Pons (tissue), 1 donor: ENCODE results near the gene DZIP1L.
"Not testable (repeated sequence)": the region's sequence is repeated elsewhere in the genome, so short reads cannot be mapped to it uniquely, and the experiment has no call there.

Source experiments
- DNase-seq: peaks from one replicate; pipeline ENCODE4 v3.0.0-alpha.2; 2016; ENCODE audit warnings: low spot score

DZIP1L gene

GRCh38 chr3:138114988-138115971 lies at the start of gene DZIP1L:
Gene DZIP1L, minus strand, starts transcription at chr3:138115608. Its CDS starts 11,637 bp downstream, at chr3:138103971.
- DNase-seq, result peak; percentile 23

DNA sequence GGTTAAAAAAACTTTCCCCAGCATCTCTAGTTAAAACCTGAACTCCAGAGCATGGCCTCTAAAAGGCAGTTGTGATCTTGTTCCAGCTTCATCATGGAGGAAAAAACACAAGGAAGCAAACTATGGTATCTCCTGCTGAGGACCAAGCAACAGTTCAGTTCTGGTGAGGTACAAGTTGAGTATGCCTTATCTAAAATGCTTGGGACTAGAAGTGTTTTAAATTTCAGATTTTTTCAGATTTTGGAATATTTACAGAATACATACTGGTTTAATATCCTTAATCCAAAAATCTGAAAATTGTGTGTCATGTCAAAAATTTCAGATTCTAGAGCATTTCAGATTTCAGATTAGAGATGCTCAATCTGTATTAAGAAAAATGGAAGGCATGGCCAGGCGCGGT lies 49.7 kb upstream of the DZIP1L start:
- DNase-seq, result no peak

- DNase-seq, result no peak
Measured at GRCh38 chr3:138157743-138158142, 42.3 kb upstream of the DZIP1L start.

GRCh38 chr3:138154534-138154933 lies 39.1 kb upstream of the DZIP1L start:
- DNase-seq, result no peak

- DNase-seq, result no peak
Measured at GRCh38 chr3:138148503-138148902, 33.1 kb upstream of the DZIP1L start.

DNA sequence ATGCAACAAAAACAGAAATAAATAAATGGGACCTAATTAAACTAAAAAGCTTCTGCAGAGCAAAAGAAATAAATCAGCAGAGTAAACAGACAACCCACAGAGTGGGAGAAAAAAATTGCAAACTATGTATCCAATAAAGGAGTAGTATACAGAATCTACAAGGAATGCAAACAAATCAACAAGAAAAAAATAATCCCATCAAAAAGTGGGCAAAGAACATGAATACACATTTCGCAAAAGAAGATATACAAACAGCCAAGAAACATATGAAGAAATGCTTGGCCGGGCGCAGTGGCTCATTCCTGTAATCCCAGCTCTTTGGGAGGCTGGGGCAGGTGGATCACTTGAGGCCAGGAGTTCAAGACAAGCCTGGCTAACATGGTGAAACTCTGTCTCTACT lies 26.8 kb upstream of the DZIP1L start:
- not testable (repeated sequence) for DNase-seq

DNA sequence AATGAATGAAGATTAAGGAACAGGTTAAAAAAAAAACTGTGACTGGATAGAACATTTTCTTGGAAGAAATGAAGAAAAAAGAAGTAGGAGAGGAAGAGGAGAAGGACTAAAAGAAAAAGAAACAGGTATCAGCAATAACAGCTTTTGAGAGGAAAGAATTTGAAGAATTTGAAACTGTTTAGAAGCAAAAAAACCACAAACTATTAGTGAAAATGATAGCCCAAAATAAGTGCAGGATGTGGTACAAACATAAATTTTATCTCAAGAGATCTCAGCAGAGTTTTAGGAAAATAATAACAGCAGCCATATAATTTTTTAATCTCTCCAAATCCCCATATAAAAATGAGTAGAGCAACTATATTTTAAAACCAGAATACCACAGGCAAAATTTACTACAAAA lies 25.5 kb upstream of the DZIP1L start:
- no peak for DNase-seq

DNA sequence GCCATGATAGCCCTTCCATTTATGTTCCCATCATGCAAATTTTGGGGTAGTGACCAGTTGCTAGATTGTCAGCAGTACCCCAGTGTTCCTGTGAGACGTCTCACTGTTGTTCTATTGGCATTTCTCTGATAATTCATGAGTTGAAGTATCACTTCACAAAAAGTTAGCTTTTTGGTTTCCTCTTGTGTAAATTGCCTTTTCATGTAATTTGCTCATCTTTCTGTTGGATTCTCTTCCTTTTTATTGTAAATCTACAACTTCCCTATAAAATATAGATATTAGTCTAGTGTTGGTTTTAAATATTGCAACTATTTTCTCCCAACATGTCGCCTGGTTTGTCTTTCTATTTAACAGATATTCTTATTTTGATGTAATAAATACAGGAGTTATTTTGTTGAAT lies 24.3 kb upstream of the DZIP1L start:
- DNase-seq, result no peak

DNA sequence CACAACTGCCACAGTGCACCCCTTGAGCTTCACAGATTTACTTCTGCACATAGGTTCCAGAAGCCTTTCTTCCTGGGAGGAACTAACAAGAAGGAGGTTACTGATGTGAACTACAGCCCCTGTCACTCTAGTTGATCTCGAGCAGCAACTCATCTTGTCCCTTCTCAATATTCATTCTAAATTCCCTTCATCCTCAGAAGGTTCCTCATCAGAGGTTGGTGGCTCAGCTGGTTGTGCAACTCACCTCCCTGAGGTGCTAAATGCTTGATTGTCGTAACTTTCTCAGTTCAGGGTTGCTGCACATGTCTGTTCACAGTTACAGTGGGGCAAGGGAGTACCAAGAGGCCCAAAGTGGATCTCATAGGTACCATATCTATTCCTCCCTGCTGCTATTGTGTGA lies 22.5 kb upstream of the DZIP1L start:
- DNase-seq, result no peak

GRCh38 chr3:138136201-138136600 lies 20.8 kb upstream of the DZIP1L start:
- peak; percentile 62 for DNase-seq

DNA sequence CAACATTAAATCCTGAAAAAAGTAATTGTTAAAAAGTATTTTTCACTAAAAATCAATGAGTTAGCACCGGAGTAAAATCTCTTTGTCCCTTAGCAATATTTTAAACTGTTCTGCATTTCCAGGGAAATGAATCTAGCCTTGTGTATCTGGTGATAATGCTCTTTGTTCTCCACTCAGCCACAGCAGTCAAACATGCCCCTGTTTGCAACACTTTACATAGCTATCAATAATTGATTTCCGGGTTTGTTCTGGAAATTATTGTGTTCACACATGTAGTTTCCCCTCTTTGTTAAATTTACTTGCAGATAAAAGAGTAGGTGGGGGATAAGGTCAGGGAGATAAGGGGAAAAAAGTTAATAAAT lies 20.4 kb upstream of the DZIP1L start:
- DNase-seq, result peak; percentile 64

- peak; percentile 48 for DNase-seq
Measured at GRCh38 chr3:138135146-138135832, 19.9 kb upstream of the DZIP1L start.

- DNase-seq, result no peak
Measured at GRCh38 chr3:138132239-138132638, 16.8 kb upstream of the DZIP1L start, which contains the start of gene A4GNT. Gene A4GNT, minus strand, starts transcription at chr3:138132390. Its CDS starts 1,134 bp downstream, at chr3:138131256.

DNA sequence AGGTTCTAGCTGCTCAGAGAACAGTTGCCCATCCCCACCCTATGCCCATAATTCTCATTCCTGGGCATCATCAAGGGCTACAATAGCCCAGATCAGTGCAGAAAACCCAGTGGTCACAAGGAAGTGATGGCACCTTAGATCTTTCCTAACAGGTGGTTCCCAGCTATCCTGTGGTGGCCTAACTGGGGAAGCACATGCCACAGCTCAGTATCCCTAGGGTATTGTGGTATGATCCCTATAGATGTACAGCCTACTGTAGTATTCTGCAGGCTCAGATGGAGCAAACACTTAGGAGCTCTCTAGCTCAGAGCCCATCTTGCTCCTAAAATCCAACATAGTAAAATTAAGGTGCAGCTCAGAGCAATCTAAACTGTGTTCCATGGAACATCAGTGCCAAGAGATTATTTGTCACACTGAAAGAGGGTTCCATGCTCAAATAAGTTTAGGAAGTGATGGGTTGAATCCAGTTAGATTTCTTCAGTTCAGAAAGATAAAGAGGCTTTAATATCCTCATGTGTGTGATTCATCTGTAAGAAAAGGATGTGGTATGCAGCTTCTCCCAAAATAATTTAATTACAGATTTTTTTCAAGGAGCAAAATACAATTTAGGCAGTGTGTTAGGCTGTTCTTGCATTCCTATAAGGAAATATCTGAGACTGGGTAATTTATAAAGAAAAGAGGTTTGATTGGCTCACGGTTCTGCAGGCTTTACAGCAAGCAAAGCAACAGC lies 12.4 kb upstream of the DZIP1L start:
- DNase-seq, result no peak

GRCh38 chr3:138125548-138126221 lies 10.3 kb upstream of the DZIP1L start:
- DNase-seq, result peak; percentile 58

GRCh38 chr3:138124706-138125355 lies 9.4 kb upstream of the DZIP1L start:
- DNase-seq, result no peak

GRCh38 chr3:138124188-138124587 lies 8.8 kb upstream of the DZIP1L start:
- DNase-seq, result no peak

DNA sequence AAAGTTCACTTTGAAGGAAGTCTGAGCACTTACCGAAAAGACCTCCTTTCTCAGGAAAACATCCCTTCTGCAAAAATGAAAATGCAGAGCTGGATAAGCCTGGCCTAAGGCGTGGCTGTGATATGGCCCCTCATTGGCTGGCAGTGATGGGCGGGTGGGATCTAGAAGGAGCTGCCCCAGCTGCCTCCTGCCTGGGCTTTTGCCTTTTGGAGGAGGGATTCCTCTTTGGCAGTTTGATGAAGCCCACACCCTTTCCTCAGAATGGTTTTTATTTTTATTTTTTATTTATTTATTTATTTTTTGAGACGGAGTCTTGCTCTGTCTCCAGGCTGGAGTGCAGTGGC lies 4.0 kb upstream of the DZIP1L start:
- DNase-seq, result no peak

GRCh38 chr3:138118612-138119422 lies 3.4 kb upstream of the DZIP1L start:
- peak; percentile 74 for DNase-seq

DNA sequence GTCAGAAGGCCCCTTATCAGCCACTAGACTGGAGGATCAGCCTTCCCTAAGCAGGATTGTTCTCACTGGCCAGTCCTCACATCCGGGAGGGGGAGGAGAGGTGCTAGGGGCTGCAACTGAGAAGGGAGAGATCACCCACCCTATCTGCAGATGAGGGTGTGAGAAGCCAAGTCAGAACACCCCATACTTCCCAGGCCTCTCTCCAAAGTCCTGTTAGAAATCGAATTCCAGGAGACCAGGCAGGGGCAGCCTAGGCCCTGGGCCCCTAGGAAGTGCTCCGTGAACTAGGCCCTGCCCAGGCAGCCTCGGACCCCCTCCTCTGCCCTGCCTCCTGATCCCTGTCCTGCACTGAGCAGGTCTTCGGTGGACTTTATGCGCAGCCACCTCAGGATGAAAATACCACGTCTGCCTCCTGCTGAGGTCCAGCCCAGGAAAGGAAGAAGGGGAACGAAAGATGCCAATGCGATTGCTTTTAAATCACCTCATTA lies 933 bp downstream of the DZIP1L start:
- DNase-seq, result no peak
